Panc1 (cell line): ENCODE data around the gene DLGAP4. TPM values are rescaled to one million over a fixed set of nuclear protein-coding genes. Genes with fewer than 3 reads are reported as not detected.

Experiments used
- ATAC-seq: fragments of 200-7000 bp; cut with Tn5 transposase; 2 replicates; pipeline ENCODE4 v1.9.1; 2020; ENCODE audit warnings: mild to moderate bottlenecking, moderate library complexity
- BruUV-seq: library from RNA; stranded (reverse); fragments of 400-500 nt; replicated peaks from 2 replicates; lab custom pipeline; 2021; lab: Mats Ljungman, UMichigan
- CTCF ChIA-PET: fragments of 300-600 bp; sonication (Branson Sonifier 250); formaldehyde crosslinking; loops from one replicate; lab custom pipeline; 2022; ENCODE audit warnings: antibody characterized with exemption; lab: Charles Lee
- POLR2A ChIA-PET: fragments of 300-600 bp; sonication (Branson Sonifier 250); formaldehyde crosslinking; loops from one replicate; lab custom pipeline; 2022; ENCODE audit warnings: antibody characterized with exemption; lab: Charles Lee
- DNase-seq: peaks from one replicate; pipeline ENCODE4 v3.0.0-alpha.2; 2010; ENCODE audit warnings: low read depth, low spot score
- H3K27ac ChIP-seq: 2 replicates; pipeline ENCODE4 v1.5.1; 2011; ENCODE audit warnings: mild to moderate bottlenecking, low read length, inconsistent platforms
- H3K27me3 ChIP-seq: fragments of 200-500 bp; sonication (Bioruptor generic); 2 replicates; pipeline ENCODE4 v1.6.0; 2014; ENCODE audit warnings: low read length, inconsistent platforms; ENCODE audit not compliant: control insufficient read depth, insufficient read depth
- H3K36me3 ChIP-seq: fragments of 200-500 bp; sonication (Bioruptor generic); 2 replicates; pipeline ENCODE4 v1.5.1; 2014; ENCODE audit warnings: inconsistent platforms, mild to moderate bottlenecking, low read length, moderate library complexity; ENCODE audit not compliant: control insufficient read depth, insufficient read depth
- H3K4me1 ChIP-seq: 2 replicates; pipeline ENCODE4 v1.5.1; 2011; ENCODE audit warnings: inconsistent platforms, mild to moderate bottlenecking, low read length, moderate library complexity; ENCODE audit not compliant: control insufficient read depth, insufficient read depth
- H3K4me3 ChIP-seq, 2 experiments: 2 replicates each; pipeline ENCODE4 v1.5.1; 2011 to 2012; ENCODE audit warnings: low read depth in 2 of 2, low read length in 2 of 2, mild to moderate bottlenecking in 2 of 2, inconsistent platforms in 1 of 2, moderate library complexity in 1 of 2
- H3K9me3 ChIP-seq: fragments of 200-500 bp; sonication (Bioruptor generic); 2 replicates; pipeline ENCODE4 v1.5.1; 2014; ENCODE audit warnings: low read depth, mild to moderate bottlenecking, inconsistent platforms, low read length, moderate library complexity; ENCODE audit not compliant: control insufficient read depth, insufficient read depth
- CTCF ChIP-seq: fragments of 450-650 bp; IDR thresholded peaks from 2 replicates; pipeline ENCODE4 v1.5.1; 2017; ENCODE audit warnings: mild to moderate bottlenecking
- POLR2AphosphoS5 ChIP-seq: IDR thresholded peaks from 2 replicates; pipeline ENCODE4 v1.6.1; 2012; ENCODE audit warnings: mild to moderate bottlenecking, low read depth, low read length, moderate library complexity
- REST ChIP-seq, 2 experiments: IDR thresholded peaks; 2 replicates each; pipeline ENCODE4 v1.6.1; 2011 to 2012; ENCODE audit warnings: low read depth in 2 of 2, control low read depth in 1 of 2, low read length in 1 of 2, mild to moderate bottlenecking in 1 of 2, moderate library complexity in 1 of 2; ENCODE audit not compliant: insufficient read depth in 1 of 2
- SIN3A ChIP-seq: IDR thresholded peaks from 2 replicates; pipeline ENCODE4 v1.6.1; 2012; ENCODE audit warnings: low read depth, mild to moderate bottlenecking, low read length, moderate library complexity, borderline replicate concordance; ENCODE audit not compliant: insufficient read depth
- TCF7L2 ChIP-seq: IDR thresholded peaks from 2 replicates; pipeline ENCODE4 v1.6.1; 2011; ENCODE audit warnings: mild to moderate bottlenecking, low read depth, low read length, inconsistent platforms
- in situ Hi-C: cut with HindIII; loops from 2 replicates; pipeline ENCODE4 v1.10.0; 2016; ENCODE audit warnings: low sequenced_read_pairs, low pct_unique_long_range_greater_than_20kb
- intact Hi-C: fragments of 100-400 bp; cut with micrococcal nuclease; formaldehyde crosslinking; loops from one replicate; pipeline ENCODE4 v1.10.0; 2022; ENCODE audit not compliant: unreplicated experiment
- total RNA-seq: library from RNA; stranded (reverse); gene quantifications from one replicate; pipeline ENCODE4 v1.2.1, GENCODE V29; 2021; ENCODE audit not compliant: unreplicated experiment

Gene DLGAP4
- total RNA-seq, 1 experiment from 2014 or later = 52.5 TPM

- Histone ChIP-seq H3K27ac (no peak overlapping the region), H3K4me1 (no peaks in the 10 kb centered on the region), H3K4me3 (no peak overlapping the region), H3K36me3 (no peaks in the 10 kb centered on the region), H3K9me3 (no peaks in the 10 kb centered on the region), H3K27me3 (peaks cover 2% of the 10 kb centered on the region; the same call in 1 of the 2 replicates)
- ChIA-PET CTCF (no interaction called here), POLR2A (no interaction called here)
- intact Hi-C loops = no loop called here
- DNase-seq (no peak), ATAC-seq (no peak)
- no TSS peak for BruUV-seq
- TF ChIP-seq SIN3A = no peak
- no peak for TF ChIP-seq POLR2AphosphoS5
- TF ChIP-seq TCF7L2 = no peak
- TF ChIP-seq CTCF = no peak
- TF ChIP-seq REST (IDR thresholded peaks at IDR 0.05; ENCODE audit: insufficient read depth in 1 of 2, low read depth in 2 of 2, low read length in 1 of 2) = no peak
- in situ Hi-C loops = no loop called here
Observed at GRCh38 chr20:36415475-36416002, 109.4 kb downstream of the DLGAP4 start.

- DNase-seq = no peak
- ChIA-PET POLR2A (no interaction called here), CTCF (no interaction called here)
- in situ Hi-C loops = no loop called here
- TF ChIP-seq TCF7L2 = no peak
- no peak for TF ChIP-seq CTCF
- TF ChIP-seq SIN3A = no peak
- TF ChIP-seq REST (IDR thresholded peaks at IDR 0.05; ENCODE audit: insufficient read depth in 1 of 2, low read depth in 2 of 2, low read length in 1 of 2) = no peak
- TF ChIP-seq POLR2AphosphoS5 = no peak
- H3K4me3 ChIP-seq = no peak overlapping the region
- H3K9me3 ChIP-seq = no peaks in the 10 kb centered on the region
- no peaks in the 10 kb centered on the region for H3K4me1 ChIP-seq
- H3K36me3 ChIP-seq = no peaks in the 10 kb centered on the region
- H3K27ac ChIP-seq = no peak overlapping the region
- BruUV-seq = no TSS peak
- peaks cover 2% of the 10 kb centered on the region; the same call in 1 of the 2 replicates for H3K27me3 ChIP-seq
- ATAC-seq = no peak
- intact Hi-C loops = no loop called here
Observed at GRCh38 chr20:36418711-36419110, 112.6 kb downstream of the DLGAP4 start.
